A549 treated with DMSO at 1 μM for 4 hours (cell line): ENCODE results near the gene LMNTD1. TPM values are rescaled to one million over a fixed set of nuclear protein-coding genes. Genes with fewer than 3 reads are reported as not detected.

Experiments
- total RNA-seq: library from RNA; stranded (reverse); fragments of 200-300 nt; extraction: Qiagen RNA extraction; gene quantifications from 5 replicates; pipeline ENCODE4 v1.2.3, GENCODE V29; 2022; ENCODE audit warnings: low read depth

Gene LMNTD1
- not detected in 5 replicates for total RNA-seq

DNA sequence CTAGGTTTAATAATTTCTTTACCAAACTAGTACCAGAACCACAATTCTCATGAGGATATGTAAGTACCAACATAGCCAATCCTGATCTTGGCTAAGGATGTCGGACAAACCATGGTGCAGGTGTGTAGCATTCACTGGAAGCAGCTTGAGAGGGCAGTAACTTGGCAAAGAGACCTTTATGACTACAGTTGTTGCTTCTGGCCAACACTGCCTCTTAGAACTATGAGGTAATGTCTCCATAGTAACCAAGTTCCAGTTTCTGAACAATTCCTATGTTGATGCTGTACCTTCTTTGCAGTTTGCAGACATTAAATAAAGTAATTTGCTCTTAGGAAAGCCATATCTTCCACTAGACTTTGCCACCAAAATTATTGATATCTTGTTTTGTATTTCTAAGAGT is at the start of gene LMNTD1:
Gene LMNTD1 (minus strand): TSS at position 186 of the 400 bp plus-strand sequence. CDS start 324 bp downstream, outside the sequence.

